Measurements from ENCODE around the gene DGKI. TPM values are rescaled to one million over a fixed set of nuclear protein-coding genes. Genes with fewer than 3 reads are reported as not detected.

DGKI gene
- total and polyA plus RNA-seq, 9 of the 15 experiments (the other 6 are each of a cell fraction or from before 2014, with no cell fraction given) = 0.11 to 0.54 (median 0.15) TPM; not detected in 5

DNA sequence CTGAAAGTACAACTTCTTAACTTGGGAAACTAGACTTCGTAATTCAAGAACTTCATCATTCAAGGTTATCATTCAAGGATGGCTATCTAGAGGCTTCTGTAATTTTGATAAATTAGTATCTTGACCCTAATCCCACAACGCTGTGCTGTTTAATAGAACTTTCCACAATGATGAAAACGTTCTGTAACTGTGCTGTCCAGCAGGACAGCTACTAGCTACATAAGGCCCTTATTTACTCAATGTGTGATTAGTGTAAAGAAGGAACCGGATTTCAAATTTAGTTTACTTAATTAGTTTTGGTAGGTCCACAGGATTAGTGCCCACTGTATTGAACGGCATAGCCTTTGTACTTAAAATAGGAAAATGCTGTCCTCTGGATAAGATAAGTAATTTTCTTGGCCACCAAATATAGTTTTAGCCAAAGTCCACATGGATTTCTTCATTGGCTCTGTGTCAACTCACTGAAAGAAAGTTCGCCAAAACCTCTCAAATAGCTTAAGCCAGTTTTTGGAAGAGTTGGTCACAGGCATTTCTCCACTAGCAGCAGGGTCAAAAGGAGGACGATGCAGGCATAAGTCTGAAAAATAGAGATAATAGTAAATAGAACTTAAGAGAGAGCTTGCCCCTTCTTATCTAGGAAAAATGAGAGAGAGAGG lies 17.3 kb downstream of the DGKI start (continued):
- no peak for TF ChIP-seq MAFG (tag; conservative IDR thresholded peaks at IDR 0.05)

DNA sequence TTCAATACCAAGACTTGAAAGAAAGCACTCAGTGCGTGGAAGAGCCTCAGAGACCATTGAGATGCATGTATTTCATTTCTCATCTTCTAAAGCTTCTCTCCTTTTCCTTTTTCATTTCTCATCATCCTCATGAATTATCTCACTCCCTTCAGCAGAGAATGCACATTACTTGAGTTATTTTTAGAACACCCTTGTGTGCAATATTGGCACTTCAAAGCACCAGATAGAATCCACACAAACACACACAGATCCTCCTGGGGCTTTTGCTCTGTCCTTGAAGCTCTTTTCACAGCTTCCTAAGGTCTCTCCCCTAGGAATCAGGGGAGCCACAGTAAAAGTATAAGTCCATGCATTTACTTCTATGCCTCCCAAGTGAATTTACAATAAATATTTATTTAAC lies 18.3 kb downstream of the DGKI start:
- no peaks in the 10 kb centered on the region for H4K20me1 ChIP-seq (replicated peaks; ENCODE audit: control insufficient read depth, insufficient read depth, low read length)
- H3K27ac ChIP-seq (ENCODE audit: extremely low read depth, low read depth, low read length) = no peak overlapping the region
- 0 out of 2 replicates have a peak, but pooled peaks cover 2% of the 10 kb centered on the region for H3K9me3 ChIP-seq (replicated peaks; ENCODE audit: control insufficient read depth, insufficient read depth, low read depth, low read length)
- H3K4me3 ChIP-seq = no peak overlapping the region
- 0% methylated on average over 1 of the region's 1 CpG for WGBS (ENCODE audit: insufficient coverage, low coverage, missing lambda C conversion rate)
- in situ Hi-C loops (cut with MboI) = no loop called here
- no peaks in the 10 kb centered on the region for H3K36me3 ChIP-seq (ENCODE audit: control insufficient read depth, insufficient read depth, low read length)
- H3K79me2 ChIP-seq (ENCODE audit: control insufficient read depth, insufficient read depth, low read length) = no peaks in the 10 kb centered on the region
- TF ChIP-seq, protein P1, sequence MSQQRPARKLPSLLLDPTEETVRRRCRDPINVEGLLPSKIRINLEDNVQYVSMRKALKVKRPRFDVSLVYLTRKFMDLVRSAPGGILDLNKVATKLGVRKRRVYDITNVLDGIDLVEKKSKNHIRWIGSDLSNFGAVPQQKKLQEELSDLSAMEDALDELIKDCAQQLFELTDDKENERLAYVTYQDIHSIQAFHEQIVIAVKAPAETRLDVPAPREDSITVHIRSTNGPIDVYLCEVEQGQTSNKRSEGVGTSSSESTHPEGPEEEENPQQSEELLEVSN (IDR thresholded peaks at IDR 0.05; ENCODE audit: borderline replicate concordance in 1 of 2, extremely low read depth in 1 of 2, insufficient read depth in 1 of 2, insufficient read length in 1 of 2, low read depth in 1 of 2, low read length in 1 of 2, poor library complexity in 1 of 2, severe bottlenecking in 1 of 2) = no peak
- TF ChIP-seq, protein P2, sequence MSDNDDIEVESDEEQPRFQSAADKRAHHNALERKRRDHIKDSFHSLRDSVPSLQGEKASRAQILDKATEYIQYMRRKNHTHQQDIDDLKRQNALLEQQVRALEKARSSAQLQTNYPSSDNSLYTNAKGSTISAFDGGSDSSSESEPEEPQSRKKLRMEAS (CRISPR knock-in tag; IDR thresholded peaks at IDR 0.05) = no peak
- TF ChIP-seq NCOA1 (IDR thresholded peaks at IDR 0.05; ENCODE audit: low read depth) (no peak), RFX7 (CRISPR knock-in tag; IDR thresholded peaks at IDR 0.05) (no peak), BCOR (IDR thresholded peaks at IDR 0.05) (no peak)
- TF ChIP-seq, protein P3, sequence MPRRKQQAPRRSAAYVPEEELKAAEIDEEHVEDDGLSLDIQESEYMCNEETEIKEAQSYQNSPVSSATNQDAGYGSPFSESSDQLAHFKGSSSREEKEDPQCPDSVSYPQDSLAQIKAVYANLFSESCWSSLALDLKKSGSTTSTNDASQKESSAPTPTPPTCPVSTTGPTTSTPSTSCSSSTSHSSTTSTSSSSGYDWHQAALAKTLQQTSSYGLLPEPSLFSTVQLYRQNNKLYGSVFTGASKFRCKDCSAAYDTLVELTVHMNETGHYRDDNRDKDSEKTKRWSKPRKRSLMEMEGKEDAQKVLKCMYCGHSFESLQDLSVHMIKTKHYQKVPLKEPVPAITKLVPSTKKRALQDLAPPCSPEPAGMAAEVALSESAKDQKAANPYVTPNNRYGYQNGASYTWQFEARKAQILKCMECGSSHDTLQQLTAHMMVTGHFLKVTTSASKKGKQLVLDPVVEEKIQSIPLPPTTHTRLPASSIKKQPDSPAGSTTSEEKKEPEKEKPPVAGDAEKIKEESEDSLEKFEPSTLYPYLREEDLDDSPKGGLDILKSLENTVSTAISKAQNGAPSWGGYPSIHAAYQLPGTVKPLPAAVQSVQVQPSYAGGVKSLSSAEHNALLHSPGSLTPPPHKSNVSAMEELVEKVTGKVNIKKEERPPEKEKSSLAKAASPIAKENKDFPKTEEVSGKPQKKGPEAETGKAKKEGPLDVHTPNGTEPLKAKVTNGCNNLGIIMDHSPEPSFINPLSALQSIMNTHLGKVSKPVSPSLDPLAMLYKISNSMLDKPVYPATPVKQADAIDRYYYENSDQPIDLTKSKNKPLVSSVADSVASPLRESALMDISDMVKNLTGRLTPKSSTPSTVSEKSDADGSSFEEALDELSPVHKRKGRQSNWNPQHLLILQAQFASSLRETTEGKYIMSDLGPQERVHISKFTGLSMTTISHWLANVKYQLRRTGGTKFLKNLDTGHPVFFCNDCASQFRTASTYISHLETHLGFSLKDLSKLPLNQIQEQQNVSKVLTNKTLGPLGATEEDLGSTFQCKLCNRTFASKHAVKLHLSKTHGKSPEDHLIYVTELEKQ (CRISPR knock-in tag; IDR thresholded peaks at IDR 0.05) = no peak
- TF ChIP-seq, protein P4, sequence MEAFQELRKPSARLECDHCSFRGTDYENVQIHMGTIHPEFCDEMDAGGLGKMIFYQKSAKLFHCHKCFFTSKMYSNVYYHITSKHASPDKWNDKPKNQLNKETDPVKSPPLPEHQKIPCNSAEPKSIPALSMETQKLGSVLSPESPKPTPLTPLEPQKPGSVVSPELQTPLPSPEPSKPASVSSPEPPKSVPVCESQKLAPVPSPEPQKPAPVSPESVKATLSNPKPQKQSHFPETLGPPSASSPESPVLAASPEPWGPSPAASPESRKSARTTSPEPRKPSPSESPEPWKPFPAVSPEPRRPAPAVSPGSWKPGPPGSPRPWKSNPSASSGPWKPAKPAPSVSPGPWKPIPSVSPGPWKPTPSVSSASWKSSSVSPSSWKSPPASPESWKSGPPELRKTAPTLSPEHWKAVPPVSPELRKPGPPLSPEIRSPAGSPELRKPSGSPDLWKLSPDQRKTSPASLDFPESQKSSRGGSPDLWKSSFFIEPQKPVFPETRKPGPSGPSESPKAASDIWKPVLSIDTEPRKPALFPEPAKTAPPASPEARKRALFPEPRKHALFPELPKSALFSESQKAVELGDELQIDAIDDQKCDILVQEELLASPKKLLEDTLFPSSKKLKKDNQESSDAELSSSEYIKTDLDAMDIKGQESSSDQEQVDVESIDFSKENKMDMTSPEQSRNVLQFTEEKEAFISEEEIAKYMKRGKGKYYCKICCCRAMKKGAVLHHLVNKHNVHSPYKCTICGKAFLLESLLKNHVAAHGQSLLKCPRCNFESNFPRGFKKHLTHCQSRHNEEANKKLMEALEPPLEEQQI (IDR thresholded peaks at IDR 0.05) = no peak
- intact Hi-C loops (cut with micrococcal nuclease) = no loop called here
- H2AFZ ChIP-seq (ENCODE audit: low read depth, low read length) = no peak overlapping the region
- DNase-seq (ENCODE audit: extremely low read depth in 1 of 4, low spot score in 3 of 4) (no peak), FAIRE-seq (no peak), ATAC-seq (no peak)
- H3K9ac ChIP-seq (ENCODE audit: insufficient read depth in 1 of 2, low read depth in 2 of 2, low read length in 2 of 2) = no peak overlapping the region
- ChIA-PET CTCF (ENCODE audit: low intra/inter-chr PET ratio) (no interaction called here), POLR2A (no interaction called here)
- peaks cover 0 to 3% of the 10 kb centered on the region in 2 experiments; a peak in 3 of 5 replicates for H3K27me3 ChIP-seq (ENCODE audit: control insufficient read depth in 2 of 2, insufficient read depth in 2 of 2, low read length in 2 of 2)
- H3K4me1 ChIP-seq (replicated peaks in 1 of 2; ENCODE audit: control insufficient read depth in 2 of 2, insufficient read depth in 2 of 2, low read length in 2 of 2) = no peaks in the 10 kb centered on the region
- no peaks in the 10 kb centered on the region for H3K9me1 ChIP-seq (ENCODE audit: control insufficient read depth, insufficient read depth, low read length)
- no peak overlapping the region for H3K4me2 ChIP-seq (ENCODE audit: insufficient read depth, low read length)
- no TSS peak for BruUV-seq (replicated peaks)
